Left ventricle myocardium inferior (tissue), 1 donor: ENCODE measurements around the gene SLC24A3. TPM values are rescaled to one million over a fixed set of nuclear protein-coding genes. Genes with fewer than 3 reads are reported as not detected.

Experiments used
- DNase-seq: peaks from one replicate; pipeline ENCODE4 v3.0.0-alpha.2; 2020
- H3K27ac ChIP-seq: fragments of 200-600 bp; replicated peaks from 2 replicates; pipeline ENCODE4 v1.8.0; 2021
- H3K27me3 ChIP-seq: fragments of 200-600 bp; 2 replicates; pipeline ENCODE4 v1.8.0; 2021; ENCODE audit warnings: low read depth
- H3K36me3 ChIP-seq: fragments of 200-600 bp; 2 replicates; pipeline ENCODE4 v1.8.0; 2021
- H3K4me1 ChIP-seq: fragments of 200-600 bp; 2 replicates; pipeline ENCODE4 v1.8.0; 2021
- H3K4me3 ChIP-seq: fragments of 200-600 bp; 2 replicates; pipeline ENCODE4 v1.8.0; 2021; ENCODE audit warnings: mild to moderate bottlenecking, moderate library complexity
- H3K9me3 ChIP-seq: fragments of 200-600 bp; replicated peaks from 2 replicates; pipeline ENCODE4 v1.8.0; 2021
- intact Hi-C: fragments of 100-400 bp; cut with micrococcal nuclease; formaldehyde crosslinking; loops from one replicate; pipeline ENCODE4 v1.11.0; 2022
- total RNA-seq: library from RNA; stranded (reverse); fragmentation: NEBNext Ultra II Directional; extraction: Animal tissue kit (Norgen Biotek cat#: 25700); gene quantifications from one replicate; pipeline ENCODE4 v1.2.1, GENCODE V29; 2021
- TF ChIP-seq, protein P1 (sequence below): fragments of 200-600 bp; IDR thresholded peaks from 2 replicates; pipeline ENCODE4 v1.8.0; 2021; ENCODE audit warnings: antibody characterized with exemption, mild to moderate bottlenecking, borderline replicate concordance
- donor health status: DM: no; HTN: yes; CAD: no; lungs with severe emphysema.

Gene SLC24A3
- total RNA-seq, 1 donor from 2014 or later, result 1.3 TPM

DNA sequence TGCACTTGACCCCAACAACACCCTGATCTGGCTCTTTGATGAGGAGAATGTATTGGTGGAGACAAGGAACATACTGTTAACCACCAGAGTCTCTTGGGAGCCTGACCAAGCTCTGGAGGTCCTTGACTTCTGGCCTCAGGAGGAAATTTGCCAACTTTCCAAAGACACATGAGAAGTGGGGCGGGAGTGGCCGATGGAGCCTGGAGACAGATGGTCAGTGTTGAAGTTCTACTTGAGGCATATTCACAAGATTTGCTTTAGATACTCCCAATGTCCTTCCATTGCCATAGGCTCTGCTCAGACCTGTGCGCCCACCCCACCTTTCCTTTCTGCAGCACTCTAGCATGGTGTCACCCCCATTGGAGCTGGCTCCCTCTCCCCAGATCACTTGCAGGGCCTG lies 241.0 kb downstream of the SLC24A3 start:
- H3K4me3 ChIP-seq, result no peak overlapping the region
- H3K27me3 ChIP-seq, result peaks cover 29% of the 10 kb centered on the region
- H3K36me3 ChIP-seq, result no peaks in the 10 kb centered on the region
- no peak for DNase-seq
- TF ChIP-seq, protein P1, sequence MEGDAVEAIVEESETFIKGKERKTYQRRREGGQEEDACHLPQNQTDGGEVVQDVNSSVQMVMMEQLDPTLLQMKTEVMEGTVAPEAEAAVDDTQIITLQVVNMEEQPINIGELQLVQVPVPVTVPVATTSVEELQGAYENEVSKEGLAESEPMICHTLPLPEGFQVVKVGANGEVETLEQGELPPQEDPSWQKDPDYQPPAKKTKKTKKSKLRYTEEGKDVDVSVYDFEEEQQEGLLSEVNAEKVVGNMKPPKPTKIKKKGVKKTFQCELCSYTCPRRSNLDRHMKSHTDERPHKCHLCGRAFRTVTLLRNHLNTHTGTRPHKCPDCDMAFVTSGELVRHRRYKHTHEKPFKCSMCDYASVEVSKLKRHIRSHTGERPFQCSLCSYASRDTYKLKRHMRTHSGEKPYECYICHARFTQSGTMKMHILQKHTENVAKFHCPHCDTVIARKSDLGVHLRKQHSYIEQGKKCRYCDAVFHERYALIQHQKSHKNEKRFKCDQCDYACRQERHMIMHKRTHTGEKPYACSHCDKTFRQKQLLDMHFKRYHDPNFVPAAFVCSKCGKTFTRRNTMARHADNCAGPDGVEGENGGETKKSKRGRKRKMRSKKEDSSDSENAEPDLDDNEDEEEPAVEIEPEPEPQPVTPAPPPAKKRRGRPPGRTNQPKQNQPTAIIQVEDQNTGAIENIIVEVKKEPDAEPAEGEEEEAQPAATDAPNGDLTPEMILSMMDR, result no peak
- intact Hi-C loops, result no loop called here
- no peak overlapping the region for H3K27ac ChIP-seq
- no peaks in the 10 kb centered on the region for H3K9me3 ChIP-seq
- no peaks in the 10 kb centered on the region for H3K4me1 ChIP-seq

DNA sequence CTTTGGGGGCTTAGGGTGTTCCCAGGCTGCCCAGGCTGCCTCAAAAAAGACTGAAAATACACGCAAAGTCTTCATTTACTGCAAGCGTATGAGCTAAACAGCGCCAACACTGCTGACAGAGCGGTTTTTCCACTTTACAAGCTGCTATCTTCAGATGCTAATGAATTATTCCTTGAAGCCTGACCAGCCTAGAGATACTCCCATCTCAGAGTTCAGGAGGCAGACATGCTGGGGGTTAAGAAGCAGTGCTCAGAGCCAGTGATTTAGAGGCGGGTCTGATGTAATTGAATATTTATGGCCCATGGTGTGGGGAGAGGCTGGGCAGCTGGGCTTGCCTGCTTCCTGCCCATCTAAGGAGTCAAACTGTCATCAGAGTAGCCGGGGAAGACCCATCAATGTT lies 241.4 kb downstream of the SLC24A3 start:
- no peak for DNase-seq
- TF ChIP-seq, protein P1, result no peak

DNA sequence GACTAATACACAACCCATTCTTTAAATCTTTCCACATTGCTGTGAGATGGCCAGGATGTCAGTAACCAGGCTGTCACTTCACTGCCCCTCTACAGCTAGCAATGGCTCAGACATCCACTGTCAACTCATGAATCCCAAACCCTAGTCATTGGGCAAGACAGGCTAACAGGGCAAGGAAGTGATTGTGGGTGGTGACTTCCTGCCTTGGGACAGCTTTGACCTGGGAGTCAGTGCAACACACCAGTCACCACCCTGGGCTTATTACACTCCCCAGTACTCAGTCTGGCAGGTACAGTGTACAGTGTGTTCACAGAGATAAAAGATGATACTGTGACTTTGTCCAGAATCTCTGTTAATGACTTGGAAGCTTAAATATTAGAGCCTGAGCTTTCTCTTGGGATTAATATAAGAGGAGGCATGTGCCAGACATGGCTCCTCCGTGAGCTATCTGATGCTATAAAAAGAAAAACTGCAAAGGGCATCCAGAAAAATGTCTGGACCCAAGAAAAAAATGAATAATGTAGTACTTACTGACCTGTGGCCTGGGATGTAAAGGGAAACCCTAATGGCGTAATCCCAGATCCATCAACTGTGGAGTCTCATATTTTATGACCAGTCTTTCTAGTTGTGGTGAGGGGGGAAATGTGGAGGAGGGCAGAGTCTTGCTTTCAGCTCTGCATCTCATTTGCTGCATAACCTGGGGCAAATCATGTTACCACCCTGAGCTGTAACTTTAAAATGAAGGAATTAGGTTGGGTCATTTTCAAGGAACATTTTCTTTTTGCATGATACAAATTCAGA lies 244.4 kb downstream of the SLC24A3 start:
- TF ChIP-seq, protein P1, result no peak
- H3K9me3 ChIP-seq, result no peaks in the 10 kb centered on the region
- no peak overlapping the region for H3K27ac ChIP-seq
- no peaks in the 10 kb centered on the region for H3K4me1 ChIP-seq
- H3K27me3 ChIP-seq, result peaks cover 33% of the 10 kb centered on the region
- no peak overlapping the region for H3K4me3 ChIP-seq
- no peaks in the 10 kb centered on the region for H3K36me3 ChIP-seq
- intact Hi-C loops, result no loop called here
- no peak for DNase-seq

More for the DNA sequence above, 241.4 kb downstream of the SLC24A3 start:
- Histone ChIP-seq H3K9me3 (no peaks in the 10 kb centered on the region), H3K27me3 (peaks cover 29% of the 10 kb centered on the region), H3K36me3 (no peaks in the 10 kb centered on the region), H3K4me1 (no peaks in the 10 kb centered on the region), H3K4me3 (no peak overlapping the region), H3K27ac (no peak overlapping the region)
- intact Hi-C loops, result no loop called here

DNA sequence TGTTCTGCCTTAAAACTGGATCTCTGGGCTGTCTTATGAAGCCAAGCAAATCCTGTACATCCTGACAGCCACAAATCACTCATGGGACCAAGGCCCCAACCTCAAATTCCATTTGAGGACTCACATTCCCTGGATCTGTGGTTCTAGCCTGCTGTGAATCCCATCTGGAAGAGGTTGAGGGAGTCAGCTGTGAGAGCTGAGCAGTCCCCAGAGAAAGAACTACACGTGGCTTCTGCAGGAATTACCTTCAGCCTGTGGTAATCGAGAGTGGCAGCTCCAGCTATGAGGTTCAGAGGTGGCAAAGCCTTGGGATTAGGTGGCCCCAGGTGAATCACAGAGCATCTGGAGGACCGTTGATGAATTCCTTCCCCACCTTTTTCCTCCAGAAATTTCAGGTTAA lies 245.2 kb downstream of the SLC24A3 start:
- H3K9me3 ChIP-seq, result no peaks in the 10 kb centered on the region
- H3K36me3 ChIP-seq, result no peaks in the 10 kb centered on the region
- H3K4me1 ChIP-seq, result no peaks in the 10 kb centered on the region
- DNase-seq, result no peak
- peaks cover 36% of the 10 kb centered on the region for H3K27me3 ChIP-seq
- H3K27ac ChIP-seq, result no peak overlapping the region
- TF ChIP-seq, protein P1, result no peak
- intact Hi-C loops, result no loop called here
- no peak overlapping the region for H3K4me3 ChIP-seq

DNA sequence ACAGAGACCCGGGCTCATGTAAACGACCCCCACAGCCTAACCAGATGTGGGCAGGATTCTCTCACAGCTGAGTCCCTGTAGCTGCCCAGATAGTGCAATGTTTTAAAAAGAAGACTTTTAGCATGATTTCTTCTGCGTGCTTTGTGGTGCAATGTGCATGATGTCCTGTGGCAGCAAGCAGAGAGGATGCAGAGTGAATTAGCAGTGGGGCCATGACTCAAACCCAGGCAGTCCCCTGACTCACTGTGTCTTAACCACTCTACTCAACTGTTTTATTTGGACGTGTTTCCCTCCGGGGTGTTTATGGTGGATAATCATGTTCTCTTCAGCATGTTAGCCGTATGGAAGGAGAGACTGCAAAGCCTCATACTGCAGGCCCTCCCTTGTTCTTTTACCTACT lies 247.9 kb downstream of the SLC24A3 start:
- H3K27ac ChIP-seq, result no peak overlapping the region
- H3K9me3 ChIP-seq, result no peaks in the 10 kb centered on the region
- no peak for DNase-seq
- peaks cover 34% of the 10 kb centered on the region for H3K27me3 ChIP-seq
- intact Hi-C loops, result no loop called here
- no peak overlapping the region for H3K4me3 ChIP-seq
- no peaks in the 10 kb centered on the region for H3K4me1 ChIP-seq
- TF ChIP-seq, protein P1, result no peak
- H3K36me3 ChIP-seq, result no peaks in the 10 kb centered on the region
